NCI-H2107 (cell line): ENCODE measurements around the gene VAMP3.
"Not testable (repeated sequence)": the region's sequence is repeated elsewhere in the genome, so short reads cannot be mapped to it uniquely, and the experiment has no call there.

ENCODE experiments used
- DNase-seq: peaks from one replicate; lab custom pipeline; 2025; lab: John Stamatoyannopoulos, UW

Gene VAMP3

GRCh38 chr1:7768583-7768982 is 2.5 kb upstream of the VAMP3 start:
- no peak for DNase-seq

GRCh38 chr1:7769673-7770412 is 1.3 kb upstream of the VAMP3 start:
- DNase-seq = no peak

GRCh38 chr1:7770669-7770996 is 463 bp upstream of the VAMP3 start:
- DNase-seq = no peak

- no peak for DNase-seq
Observed at GRCh38 chr1:7771823-7772299, 765 bp downstream of the VAMP3 start.

- no peak for DNase-seq
Observed at GRCh38 chr1:7777591-7777990, 6.5 kb downstream of the VAMP3 start.

GRCh38 chr1:7778133-7778628 is 7.1 kb downstream of the VAMP3 start:
- no peak for DNase-seq

GRCh38 chr1:7780976-7781375 is 9.9 kb downstream of the VAMP3 start:
- no peak for DNase-seq

GRCh38 chr1:7781501-7781900 is 10.4 kb downstream of the VAMP3 start:
- DNase-seq = no peak

GRCh38 chr1:7781923-7782495 is 10.9 kb downstream of the VAMP3 start:
- DNase-seq = no peak

GRCh38 chr1:7783178-7783711 is 12.1 kb downstream of the VAMP3 start:
- DNase-seq = no peak

GRCh38 chr1:7783826-7784491 is 12.9 kb downstream of the VAMP3 start, which contains the start of gene PER3:
Gene PER3, plus strand, starts transcription at chr1:7784291. Its CDS starts 587 bp downstream, at chr1:7784878.
- DNase-seq = peak; percentile 34

GRCh38 chr1:7784492-7785071 is 13.5 kb downstream of the VAMP3 start:
- DNase-seq = no peak

- no peak for DNase-seq
Observed at GRCh38 chr1:7785108-7785507, 14.0 kb downstream of the VAMP3 start.

- DNase-seq = no peak
Observed at GRCh38 chr1:7786795-7787194, 15.7 kb downstream of the VAMP3 start.

GRCh38 chr1:7789828-7790227 is 18.7 kb downstream of the VAMP3 start:
- no peak for DNase-seq

GRCh38 chr1:7791027-7791426 is 19.9 kb downstream of the VAMP3 start:
- not testable (repeated sequence) for DNase-seq

- no peak for DNase-seq
Observed at GRCh38 chr1:7795406-7795805, 24.3 kb downstream of the VAMP3 start.

GRCh38 chr1:7805460-7805859 is 34.4 kb downstream of the VAMP3 start:
- DNase-seq = no peak

- no peak for DNase-seq
Observed at GRCh38 chr1:7808253-7808844, 37.3 kb downstream of the VAMP3 start.

GRCh38 chr1:7809742-7810141 is 38.6 kb downstream of the VAMP3 start:
- no peak for DNase-seq

- DNase-seq = no peak
Observed at GRCh38 chr1:7810395-7810794, 39.3 kb downstream of the VAMP3 start.

GRCh38 chr1:7811476-7811875 is 40.4 kb downstream of the VAMP3 start:
- DNase-seq = no peak
